HG02798 (cell line): ENCODE data around the gene LMLN.
"Not testable (repeated sequence)": the region's sequence is repeated elsewhere in the genome, so short reads cannot be mapped to it uniquely, and the experiment has no call there.

Source experiments
- ATAC-seq: cut with Tn5 transposase; IDR thresholded peaks from one replicate; pipeline ENCODE4 v1.9.1; 2021; ENCODE audit warnings: mild to moderate bottlenecking; ENCODE audit not compliant: unreplicated experiment, poor library complexity

Gene LMLN

DNA sequence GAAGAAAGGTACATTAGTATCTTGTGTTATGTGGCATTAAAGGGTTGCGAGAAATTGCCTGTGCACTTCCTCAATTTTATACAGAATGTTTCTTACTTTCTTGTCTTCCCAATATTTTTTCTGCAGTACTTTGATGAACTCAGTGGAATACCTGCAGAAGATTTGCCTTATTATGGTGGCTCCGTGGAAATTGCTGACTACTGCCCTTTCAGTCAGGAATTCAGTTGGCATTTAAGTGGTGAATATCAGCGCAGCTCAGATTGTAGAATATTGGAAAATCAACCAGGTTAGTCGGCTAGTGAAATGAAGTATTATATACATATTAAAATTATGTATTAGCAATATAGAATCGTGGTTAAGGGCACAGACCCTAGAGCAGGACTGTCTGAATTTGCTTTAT, 61.3 kb downstream of the LMLN start:
- ATAC-seq: no peak

DNA sequence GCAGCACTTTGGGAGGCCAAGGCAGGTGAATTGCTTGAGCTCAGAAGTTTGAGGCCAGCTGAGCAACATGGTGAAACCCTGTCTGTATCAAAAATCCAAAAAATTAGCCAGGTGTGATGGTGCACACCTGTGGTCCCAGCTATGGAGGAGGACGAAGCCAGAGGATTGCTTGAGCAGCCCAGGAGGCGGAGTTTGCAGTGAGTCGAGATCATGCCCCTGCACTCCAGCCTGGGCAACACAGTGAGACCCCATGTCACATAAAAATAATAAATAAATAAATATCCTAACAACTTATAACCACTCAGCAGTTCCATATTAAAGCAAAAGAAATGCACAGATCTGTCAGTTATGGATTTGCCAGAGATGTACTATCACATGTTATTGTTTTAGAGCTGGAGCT, 62.6 kb downstream of the LMLN start:
- ATAC-seq: no peak

DNA sequence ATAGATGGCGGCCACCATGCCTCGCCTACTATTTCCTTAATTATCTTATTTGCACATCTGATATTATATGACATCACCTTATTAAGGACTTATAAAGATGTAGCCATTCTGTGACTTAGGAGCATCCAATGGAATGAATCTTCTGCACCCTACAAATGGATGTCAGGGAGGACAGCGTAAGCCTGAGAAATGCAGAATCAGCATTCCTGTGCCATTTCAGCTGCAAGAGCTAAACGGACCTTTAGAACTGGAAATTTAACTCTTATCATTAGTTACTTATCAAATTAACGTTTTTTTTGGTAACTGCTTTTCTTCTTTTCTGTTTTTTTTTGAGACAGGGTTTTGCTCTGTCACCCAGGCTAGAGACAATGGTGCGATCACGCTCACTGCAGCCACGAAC, 65.6 kb downstream of the LMLN start:
- ATAC-seq: no peak

DNA sequence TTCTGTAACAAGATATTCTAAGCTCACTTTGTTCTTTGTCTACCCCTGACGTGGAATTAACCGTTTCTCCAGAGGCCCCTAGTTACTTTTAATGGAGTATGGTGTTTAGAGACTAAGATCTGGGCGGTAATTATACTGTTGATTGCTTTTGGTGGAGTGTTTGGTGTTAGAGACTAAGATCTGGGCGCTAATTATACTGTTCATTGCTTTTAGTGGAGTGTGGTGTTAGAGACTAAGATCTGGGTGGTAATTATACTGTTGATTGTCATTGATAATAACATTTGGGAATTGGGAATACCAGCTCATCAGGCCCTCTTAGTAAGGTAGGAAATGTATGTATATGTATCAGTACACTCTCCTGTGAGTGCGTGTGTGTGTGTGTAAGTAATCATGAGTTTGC, 66.6 kb downstream of the LMLN start:
- ATAC-seq: no peak

DNA sequence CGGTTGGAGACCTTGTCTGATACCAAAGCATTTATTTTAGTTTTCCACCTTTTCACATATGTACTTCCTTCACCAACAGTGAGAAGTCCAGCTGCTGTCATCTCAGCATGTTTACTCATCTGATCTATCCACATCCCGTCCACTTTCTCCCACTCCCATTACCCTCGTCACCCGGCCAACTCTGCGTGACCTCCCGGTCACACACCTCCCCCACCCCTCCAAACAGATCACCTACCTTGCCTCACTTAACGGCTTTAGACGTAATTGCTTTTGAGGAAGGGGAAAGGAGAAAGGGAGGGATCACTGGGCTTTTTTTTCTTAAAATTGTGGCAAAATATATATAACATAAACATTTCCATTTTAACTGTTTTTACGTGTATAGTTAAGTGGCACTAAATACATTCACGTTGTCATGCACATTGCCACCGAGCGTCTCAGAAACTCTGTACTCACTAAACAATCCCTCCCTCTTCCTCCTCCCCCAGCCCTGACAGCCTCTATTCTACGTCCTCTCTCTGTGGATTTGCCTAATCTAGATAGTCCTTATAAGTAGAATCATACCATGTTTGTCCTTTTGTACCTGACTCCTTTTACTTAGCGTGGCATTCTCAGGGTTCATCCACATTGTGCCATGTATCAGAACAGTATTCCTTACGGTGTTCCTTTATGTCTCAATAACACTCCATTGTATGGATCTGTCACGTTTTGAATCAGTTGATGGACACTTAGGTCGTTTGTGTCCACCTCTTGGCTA, 67.2 kb downstream of the LMLN start:
- no peak for ATAC-seq

DNA sequence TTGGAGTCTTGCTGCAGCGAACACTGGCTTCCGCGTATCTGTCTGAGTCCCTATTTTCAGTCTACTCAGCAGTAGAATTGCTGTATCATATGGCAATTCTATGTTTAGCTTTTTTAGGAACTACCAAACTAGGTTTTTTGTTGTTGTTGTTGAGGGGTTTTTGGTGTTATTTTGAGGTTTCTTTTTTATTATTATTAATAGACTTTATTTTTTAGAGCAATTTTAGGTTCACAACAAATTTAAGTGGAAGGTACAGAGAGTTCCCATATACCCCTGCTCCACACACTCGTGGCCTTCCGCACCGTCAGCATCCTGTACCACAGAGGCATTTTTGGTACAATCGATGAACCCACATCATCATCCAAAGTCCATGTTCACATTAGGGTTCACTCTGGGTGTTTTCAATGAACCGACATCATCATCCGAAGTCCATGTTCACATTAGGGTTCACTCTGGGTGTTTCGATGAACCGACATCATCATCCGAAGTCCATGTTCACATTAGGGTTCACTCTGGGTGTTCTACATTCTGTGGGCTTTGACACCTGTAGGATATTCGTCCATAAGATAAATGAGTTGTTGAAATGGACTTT, 67.9 kb downstream of the LMLN start:
- ATAC-seq: no peak

DNA sequence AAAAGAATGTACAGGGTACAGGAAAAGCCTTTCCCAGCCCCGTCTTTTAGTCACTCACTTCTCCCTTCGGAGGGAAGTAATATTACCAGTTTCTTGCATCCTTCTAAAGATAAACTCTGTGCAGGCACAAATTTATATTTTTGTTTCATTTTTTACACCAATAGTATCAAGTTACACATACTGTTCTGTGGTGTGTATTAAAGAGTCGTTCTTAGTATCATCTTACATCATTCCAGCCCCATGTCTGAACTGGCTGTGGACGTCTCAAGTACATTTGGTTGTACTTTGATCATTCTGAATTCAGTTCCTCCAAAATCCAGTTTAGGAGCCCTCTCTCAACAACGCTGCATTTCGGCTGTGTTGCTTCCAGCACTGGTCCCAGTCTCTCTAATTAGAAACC, 68.7 kb downstream of the LMLN start:
- ATAC-seq: no peak

DNA sequence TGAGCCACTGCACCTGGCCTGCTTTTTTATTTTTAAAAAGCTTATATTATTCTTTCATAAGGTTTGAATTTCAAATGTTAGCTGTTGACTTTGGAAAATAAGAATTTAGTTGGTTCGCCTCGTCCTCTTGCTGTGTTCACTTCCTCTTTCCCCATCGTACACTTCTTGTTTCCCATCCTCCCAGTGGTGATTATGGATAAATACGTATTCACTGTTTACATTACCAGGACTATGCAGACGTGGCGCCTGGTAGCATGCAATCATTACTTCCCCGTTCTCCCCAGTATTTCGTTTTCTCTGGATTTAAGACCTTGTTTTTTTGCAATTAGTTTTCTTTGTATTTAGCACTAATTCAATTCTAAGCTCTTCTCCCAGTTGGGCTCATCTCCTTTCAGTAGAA, 70.1 kb downstream of the LMLN start:
- no peak for ATAC-seq

DNA sequence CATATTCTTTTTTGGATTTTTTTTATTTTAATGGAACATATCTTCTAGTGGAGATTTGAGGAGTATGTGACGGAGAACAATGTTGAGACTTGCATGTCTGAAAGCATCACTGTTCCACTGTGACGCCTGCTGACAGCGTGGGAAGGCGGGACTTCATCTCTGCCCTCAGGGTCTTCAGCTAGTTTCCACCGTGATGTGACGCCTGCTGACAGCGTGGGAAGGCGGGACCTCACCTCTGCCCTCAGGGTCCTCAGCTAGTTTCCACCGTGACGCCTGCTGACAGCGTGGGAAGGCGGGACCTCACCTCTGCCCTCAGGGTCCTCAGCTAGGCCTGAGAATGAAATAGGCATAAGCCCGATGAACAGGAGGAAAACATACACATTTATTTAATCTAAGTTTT, 70.7 kb downstream of the LMLN start:
- no peak for ATAC-seq

DNA sequence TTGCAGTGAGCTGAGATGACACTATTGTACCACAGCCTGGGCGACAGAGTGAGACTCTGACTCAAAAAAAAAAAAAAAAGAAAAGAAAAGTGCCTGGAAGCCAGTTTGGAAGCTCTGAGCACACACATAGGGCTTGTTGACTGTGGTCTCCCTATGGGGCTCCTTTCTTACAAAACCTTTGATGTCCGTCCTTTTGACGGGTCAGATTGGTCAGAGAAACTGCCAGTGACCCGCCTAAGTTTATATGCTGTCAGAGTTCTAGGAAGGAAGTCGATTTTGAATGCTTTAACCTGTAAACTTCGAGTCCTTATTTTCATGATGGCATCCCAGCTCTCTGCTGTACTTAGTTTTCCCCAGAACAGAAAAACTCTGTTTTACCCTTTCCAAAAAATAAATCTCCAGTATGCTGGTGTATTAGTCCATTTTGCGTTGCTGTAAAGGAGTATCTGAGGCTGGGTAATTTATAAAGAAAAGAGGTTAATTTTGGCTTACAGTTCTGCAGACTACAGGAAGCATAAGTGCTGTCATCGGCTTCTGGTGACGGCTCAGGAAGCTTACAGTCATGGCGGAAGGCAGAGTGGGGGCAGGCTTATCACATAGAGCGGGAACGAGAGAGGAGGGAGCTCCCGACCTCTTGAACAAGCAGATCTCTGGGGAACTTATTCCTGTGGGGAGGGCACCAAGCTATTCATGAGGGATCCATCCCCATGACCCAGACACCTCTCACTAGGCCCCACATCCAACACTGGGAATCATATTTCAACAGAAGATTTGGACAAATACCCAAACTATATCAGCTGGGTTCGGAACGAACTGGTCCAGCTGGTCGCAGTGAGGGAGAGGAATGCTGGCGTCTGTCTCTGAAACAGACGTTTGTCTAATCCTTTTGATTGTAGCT, 72.3 kb downstream of the LMLN start:
- ATAC-seq: no peak

DNA sequence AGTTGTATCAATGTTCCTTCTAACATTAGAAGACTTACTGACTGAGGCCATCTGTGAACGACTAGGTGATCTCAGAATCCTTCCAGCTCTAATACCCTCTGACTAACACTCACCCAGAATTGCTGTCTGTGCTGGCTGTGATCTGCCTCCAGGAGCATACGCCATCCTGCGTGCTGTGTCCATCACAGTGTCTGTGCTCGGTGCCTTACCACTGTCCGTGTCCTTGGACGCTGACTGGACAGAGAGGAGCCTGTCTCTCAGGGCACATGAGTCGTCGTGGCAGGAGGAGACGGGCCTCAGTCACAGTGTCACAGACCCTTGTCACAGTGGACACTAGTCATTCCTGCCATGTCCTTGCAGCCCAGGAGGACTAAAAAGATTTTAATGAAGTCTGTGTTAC, 83.1 kb downstream of the LMLN start:
- no peak for ATAC-seq

DNA sequence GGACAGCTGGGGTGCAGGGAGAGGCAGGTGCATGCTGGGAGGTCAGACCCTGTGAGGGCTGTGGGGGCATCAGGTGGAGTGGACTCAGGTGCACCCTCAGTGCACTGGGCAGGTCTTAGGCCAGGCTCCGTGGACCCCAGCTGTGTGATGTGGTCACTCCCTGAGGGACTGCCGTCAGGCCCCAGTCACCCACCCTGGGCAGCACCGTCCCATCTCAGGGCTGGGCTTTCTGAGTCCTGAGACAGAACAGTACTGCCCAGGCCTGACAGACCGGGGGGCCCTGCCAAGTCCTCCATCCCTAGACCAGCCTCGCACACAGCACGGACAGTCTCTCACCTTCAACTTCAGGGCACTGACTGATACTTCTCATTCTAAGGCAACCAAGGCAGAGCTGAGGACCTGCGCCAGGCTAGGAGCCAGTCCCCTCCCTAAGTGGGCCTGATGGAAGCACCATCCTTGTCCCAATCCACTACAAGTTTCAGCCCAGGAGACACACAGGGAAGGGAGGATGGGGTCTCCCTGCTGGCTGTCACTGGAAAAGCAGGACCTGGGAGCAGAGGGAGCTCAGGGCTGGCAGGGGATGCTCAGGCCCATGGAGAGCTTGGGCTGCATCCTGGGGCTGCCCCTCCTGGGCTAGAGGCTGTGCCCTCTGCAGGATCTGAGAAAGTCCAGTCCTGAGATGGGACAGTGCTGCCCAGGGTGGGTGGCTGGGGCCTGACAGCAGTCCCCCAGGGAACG, 86.3 kb downstream of the LMLN start:
- ATAC-seq: no peak

DNA sequence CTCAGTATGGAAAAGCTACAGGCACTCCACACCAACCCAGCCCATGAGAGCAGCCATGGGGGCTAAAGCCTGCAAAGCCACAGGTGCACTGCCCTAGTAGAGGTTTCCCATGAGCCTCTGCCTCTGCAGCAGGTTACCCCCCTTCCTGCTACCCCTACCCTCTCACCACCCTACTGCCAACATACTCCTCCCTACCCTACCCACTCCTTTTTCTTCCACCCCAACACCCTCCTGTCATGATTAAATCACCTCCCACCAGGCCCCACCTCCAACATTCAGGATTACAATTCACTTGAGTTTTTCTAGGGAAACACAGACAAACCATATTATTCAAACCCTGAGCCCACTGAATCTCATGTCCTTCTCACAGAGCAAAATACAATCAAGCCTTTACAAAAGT, 88.4 kb downstream of the LMLN start:
- no peak for ATAC-seq

DNA sequence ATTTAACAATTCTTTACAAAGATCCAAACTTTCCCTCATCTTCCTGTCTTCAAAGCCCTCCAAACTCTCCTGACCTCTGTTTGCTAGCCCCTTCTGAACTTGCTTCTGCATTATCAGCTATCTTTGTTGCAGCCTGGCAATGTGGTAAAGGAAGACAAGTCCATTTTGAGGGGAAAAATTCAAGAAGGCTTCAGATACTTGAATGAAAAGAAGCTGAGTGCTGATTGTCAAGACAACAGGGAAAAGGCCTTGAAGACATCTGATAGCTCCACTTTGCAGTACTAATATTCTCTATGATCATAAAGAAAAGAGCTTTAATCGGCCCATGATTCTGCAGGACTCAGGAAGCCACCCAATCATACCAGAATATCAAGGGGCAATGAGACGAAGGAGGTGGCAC, 91.8 kb downstream of the LMLN start:
- ATAC-seq: no peak

DNA sequence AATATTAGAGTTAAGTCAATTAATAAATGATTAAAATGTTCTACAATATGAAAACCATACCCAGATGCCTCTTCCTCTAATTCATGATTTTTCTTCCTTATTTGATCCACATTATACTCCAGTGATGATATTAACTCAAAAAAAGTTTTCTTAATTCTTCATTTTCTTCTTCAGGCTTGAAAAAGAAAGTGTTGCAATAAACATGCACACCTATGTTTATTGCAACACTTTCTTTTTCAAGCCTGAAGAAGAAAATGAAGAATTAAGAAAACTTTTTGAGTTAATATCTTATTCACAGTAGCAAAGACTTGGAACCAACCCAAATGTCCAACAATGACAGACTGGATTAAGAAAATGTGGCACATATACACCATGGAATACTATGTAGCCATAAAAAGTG, 93.4 kb downstream of the LMLN start:
- not testable (repeated sequence) for ATAC-seq

DNA sequence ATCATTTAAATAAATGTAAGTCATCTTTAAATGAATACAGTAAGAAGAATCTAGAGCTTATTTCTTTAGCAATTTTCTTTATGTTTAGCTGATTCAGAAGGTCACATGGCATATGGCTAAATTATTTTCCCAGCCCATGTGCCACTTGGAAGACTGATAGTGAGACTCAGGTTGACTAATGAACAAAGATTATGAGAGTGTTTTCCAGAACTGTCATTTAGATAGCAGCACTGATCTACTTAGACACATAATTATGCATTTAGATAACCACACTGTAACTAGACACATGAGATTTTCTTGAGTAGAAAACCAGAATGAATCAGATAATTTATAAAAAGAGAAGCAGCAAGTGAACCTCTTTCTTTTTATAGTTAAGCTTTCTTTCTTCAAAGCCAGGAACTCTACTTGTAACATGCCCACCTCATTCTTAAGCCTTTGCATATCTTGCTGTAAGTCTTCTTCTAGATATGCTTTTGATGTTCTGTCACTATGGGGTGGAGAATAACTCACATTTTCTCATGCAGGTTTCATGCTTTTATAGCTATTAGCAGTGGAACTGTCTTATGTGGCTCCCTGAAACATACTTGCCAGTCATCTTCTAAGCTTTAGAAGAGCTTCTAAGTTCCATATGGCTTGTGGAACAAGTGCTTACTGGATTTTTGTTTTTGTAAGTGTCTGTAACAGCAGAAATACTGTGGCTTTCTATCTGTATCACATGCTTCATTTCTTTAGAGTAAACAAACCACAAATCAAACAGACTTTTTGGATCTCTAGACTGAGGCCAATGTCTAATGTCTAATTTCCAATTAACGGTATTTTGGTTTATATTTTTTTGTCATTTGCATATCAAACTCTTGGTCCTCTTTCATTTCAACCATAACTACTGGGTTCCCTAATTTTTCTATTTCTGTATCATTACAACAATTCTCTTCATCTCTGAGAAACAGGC, 101.4 kb downstream of the LMLN start:
- ATAC-seq: no peak

DNA sequence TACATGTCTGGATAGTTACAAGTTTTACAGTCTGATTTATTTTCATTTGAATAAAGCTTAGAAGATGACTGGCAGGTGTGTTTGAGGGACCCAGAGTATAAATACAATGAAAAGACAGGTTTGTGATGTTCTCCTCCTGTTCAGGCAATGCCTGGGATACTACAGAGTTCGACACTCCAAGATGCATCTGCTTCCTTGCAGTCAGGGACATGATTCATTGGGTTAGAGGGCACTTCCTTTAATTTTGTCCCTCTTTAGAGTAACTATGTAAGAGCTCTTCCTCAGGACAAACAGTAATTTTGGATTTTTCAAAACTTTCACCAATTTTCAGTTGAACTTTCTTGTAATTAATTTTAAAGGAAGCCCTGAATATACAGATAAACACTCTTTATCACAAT, 102.0 kb downstream of the LMLN start:
- ATAC-seq: no peak

DNA sequence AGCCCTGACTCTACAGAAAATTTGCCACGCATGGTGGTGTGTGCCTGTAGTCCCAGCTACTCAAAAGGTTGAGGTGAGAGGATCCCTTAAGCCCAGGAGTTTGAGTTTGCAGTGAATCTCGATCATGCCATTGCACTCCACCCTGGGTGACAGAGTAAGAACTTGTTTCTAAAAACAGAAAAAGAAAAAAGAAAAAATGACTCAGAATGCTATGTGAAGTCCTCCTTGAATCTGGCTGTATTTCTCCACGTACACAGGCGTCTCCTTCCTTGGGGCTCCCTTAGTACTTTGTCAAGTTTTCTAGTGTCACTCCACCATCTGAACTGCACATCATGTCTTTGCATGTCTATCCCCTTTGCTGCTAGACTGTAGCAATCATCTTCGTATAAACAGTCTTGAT, 104.4 kb downstream of the LMLN start:
- ATAC-seq: no peak

DNA sequence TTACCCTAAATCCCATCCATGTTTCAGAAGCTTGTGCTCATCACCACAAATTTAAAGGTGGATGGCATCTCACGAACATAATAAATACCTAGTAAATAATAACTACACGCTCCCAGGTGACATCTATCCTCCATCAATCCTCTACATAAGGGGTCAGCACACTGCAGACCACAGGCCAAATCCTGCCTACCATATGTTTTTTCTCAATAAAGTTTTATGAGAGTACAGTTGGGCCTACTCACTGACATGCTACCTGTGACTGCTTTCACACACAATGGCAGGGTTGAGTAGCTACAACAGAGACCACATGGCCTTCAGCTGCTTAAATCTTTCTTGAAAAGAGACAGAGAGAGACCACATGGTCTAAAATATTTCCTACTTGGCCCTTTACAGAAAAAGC, 105.9 kb downstream of the LMLN start:
- no peak for ATAC-seq

DNA sequence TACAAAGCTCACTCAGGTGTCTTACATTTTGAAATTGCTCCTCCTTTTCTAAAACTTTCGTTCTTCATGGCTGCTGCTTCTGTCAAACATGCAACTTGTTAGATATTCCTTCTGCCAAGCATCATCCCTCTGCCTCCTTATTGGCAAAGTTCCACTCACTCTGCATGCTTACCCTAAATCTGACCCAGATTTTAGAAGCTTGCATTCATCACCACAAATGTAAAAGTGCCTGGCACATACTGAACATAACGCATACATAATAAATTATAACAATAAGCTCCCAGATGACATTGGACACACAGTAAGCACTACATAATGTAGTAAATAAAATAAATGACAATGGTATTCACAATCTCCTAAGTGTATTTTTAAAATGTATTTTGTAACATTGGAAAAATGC, 107.4 kb downstream of the LMLN start:
- ATAC-seq: no peak
